ENCODE data around the gene PNLIPRP2.

The PNLIPRP2 gene

DNA sequence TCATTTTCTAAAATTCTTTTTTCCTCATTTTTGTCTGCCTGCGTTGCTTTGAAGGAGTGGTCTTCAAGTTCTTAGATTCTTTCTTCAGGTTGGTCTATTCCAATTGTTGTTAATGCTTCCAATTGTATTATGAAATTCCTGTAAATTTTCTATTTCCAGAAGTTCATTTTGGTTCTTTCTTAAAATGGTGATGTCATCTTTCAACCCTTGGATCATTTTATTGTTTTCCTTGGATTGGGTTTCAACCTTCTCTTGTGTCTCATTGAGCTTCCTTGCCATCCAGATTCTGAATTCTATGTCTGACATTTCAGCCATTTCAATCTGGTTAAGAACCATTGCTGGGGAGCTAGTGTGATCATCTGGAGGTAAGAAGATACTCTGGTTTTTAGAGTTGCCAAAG, 33.1 kb downstream of the PNLIPRP2 start:
- no peak for DNase-seq
- Mint-ChIP-seq H3K27ac (no peak overlapping the region), H3K36me3 (ENCODE audit: low read depth) (no peaks in the 10 kb centered on the region), H3K4me3 (no peak overlapping the region), H3K27me3 (ENCODE audit: low read depth, poor library complexity) (peaks cover 13% of the 10 kb centered on the region), H3K4me1 (peaks cover 4% of the 10 kb centered on the region), H3K9me3 (peaks cover 34% of the 10 kb centered on the region)
- TF ChIP-seq, protein P1, sequence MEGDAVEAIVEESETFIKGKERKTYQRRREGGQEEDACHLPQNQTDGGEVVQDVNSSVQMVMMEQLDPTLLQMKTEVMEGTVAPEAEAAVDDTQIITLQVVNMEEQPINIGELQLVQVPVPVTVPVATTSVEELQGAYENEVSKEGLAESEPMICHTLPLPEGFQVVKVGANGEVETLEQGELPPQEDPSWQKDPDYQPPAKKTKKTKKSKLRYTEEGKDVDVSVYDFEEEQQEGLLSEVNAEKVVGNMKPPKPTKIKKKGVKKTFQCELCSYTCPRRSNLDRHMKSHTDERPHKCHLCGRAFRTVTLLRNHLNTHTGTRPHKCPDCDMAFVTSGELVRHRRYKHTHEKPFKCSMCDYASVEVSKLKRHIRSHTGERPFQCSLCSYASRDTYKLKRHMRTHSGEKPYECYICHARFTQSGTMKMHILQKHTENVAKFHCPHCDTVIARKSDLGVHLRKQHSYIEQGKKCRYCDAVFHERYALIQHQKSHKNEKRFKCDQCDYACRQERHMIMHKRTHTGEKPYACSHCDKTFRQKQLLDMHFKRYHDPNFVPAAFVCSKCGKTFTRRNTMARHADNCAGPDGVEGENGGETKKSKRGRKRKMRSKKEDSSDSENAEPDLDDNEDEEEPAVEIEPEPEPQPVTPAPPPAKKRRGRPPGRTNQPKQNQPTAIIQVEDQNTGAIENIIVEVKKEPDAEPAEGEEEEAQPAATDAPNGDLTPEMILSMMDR (IDR thresholded peaks at IDR 0.05) = no peak

DNA sequence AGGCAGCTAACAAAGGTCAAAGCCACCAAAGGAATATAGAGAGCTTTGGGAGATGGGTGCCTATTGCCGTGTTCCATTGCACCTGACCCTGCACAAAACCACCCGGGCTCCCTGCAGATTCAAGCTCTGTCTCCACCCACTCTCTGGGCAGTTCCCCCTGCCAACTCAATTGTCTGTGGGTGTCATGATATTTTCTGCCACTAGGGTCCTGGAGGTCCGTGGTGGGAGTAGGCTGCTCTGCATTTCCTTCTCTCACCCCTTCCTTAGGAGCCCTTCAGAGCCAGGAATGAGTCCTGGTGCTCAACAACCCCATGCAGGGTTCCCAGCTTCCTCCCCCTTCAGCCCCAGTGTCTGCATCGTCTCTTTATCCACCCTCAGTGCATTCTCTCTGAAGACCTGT, 34.1 kb downstream of the PNLIPRP2 start:
- DNase-seq = no peak
- TF ChIP-seq, protein P1 (IDR thresholded peaks at IDR 0.05) = peak; percentile 35
- peaks cover 25% of the 10 kb centered on the region for H3K9me3 Mint-ChIP-seq
- no peak overlapping the region for H3K4me3 Mint-ChIP-seq
- H3K27me3 Mint-ChIP-seq (ENCODE audit: low read depth, poor library complexity) = peaks cover 13% of the 10 kb centered on the region
- H3K36me3 Mint-ChIP-seq (ENCODE audit: low read depth) = no peaks in the 10 kb centered on the region
- peaks cover 4% of the 10 kb centered on the region for H3K4me1 Mint-ChIP-seq
- no peak overlapping the region for H3K27ac Mint-ChIP-seq

DNA sequence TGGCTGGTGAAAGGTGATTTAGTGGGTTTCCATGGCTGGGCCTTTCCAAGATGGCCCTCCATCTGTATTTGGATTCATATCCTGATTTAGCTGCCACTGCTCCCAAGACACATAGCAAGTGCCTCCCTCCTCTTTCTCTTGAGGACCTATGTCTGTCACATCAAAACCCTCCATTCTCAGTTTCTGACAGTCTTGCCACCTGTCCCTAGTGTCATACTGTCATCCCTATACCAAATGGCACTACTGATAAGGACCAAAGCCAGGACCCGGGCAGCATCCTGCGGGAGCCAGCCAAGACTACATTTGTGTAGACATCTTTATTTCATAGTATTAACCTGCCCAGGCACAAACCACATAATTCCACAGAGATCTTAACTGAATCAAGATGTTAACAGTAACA, 34.8 kb downstream of the PNLIPRP2 start:
- peaks cover 17% of the 10 kb centered on the region for H3K9me3 Mint-ChIP-seq
- TF ChIP-seq, protein P1 (IDR thresholded peaks at IDR 0.05) = no peak
- no peak for DNase-seq
- H3K4me1 Mint-ChIP-seq = peaks cover 6% of the 10 kb centered on the region
- no peak overlapping the region for H3K4me3 Mint-ChIP-seq
- H3K27ac Mint-ChIP-seq = no peak overlapping the region
- H3K27me3 Mint-ChIP-seq (ENCODE audit: low read depth, poor library complexity) = peaks cover 13% of the 10 kb centered on the region
- H3K36me3 Mint-ChIP-seq (ENCODE audit: low read depth) = no peaks in the 10 kb centered on the region

DNA sequence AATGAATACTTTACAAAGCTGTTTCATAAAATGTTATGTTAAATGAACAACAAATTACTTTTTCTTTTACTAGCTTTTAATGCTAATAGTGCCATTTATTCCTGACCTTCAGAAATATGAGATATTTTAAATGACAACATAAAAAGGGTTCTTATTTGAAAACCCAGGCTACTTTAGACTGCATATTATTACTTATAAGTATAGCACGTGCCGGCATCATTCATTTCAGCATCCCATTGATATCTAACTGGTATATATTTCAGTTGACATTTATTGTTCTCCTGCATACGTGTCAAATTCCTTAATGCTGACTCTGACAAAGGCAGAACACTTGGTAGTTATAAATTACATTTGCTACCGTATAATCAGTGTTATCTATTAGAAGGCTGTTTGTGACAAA, 35.3 kb downstream of the PNLIPRP2 start:
- Mint-ChIP-seq H3K36me3 (ENCODE audit: low read depth) (no peaks in the 10 kb centered on the region), H3K9me3 (peaks cover 12% of the 10 kb centered on the region), H3K4me3 (no peak overlapping the region), H3K4me1 (peaks cover 11% of the 10 kb centered on the region), H3K27me3 (ENCODE audit: low read depth, poor library complexity) (peaks cover 8% of the 10 kb centered on the region), H3K27ac (no peak overlapping the region)
- no peak for DNase-seq
- TF ChIP-seq, protein P1 (IDR thresholded peaks at IDR 0.05) = no peak

DNA sequence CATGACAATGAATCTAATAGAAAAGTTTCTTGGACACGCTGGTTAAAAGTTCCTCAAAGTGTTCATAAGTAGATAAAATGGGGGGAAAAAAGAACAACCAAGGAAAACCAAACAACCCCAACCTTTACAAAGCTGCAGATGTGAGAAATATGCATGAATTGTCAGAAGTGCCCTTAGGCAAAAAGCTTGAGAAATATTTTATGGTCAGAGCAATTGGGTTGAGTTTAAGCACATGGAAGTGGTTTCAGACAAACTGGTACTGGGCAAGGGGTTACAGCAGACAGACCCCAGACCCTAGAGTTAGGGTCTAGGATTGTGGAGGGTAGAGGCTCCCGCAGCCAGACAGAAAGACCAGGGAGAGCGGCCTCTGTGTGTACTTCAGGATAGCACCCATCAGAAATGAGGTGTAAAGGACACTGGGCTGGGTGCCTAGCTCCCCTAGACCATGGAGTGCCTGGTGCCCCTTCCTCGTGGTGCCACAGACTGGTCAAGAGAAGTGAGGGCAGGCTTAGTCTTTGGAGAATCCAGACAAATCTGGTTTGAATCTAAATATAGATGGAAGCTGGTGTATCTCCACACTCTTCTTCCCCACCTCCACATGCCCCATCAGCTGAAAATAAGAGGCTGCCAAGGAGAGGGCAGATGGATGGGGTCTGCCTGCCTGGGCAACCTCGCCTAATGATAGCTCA, 37.3 kb downstream of the PNLIPRP2 start:
- Mint-ChIP-seq H3K9me3 (no peaks in the 10 kb centered on the region), H3K36me3 (ENCODE audit: low read depth) (no peaks in the 10 kb centered on the region), H3K27me3 (ENCODE audit: low read depth, poor library complexity) (no peaks in the 10 kb centered on the region), H3K27ac (no peak overlapping the region), H3K4me1 (peaks cover 11% of the 10 kb centered on the region), H3K4me3 (no peak overlapping the region)
- DNase-seq = no peak
- TF ChIP-seq, protein P1 (IDR thresholded peaks at IDR 0.05) = no peak

DNA sequence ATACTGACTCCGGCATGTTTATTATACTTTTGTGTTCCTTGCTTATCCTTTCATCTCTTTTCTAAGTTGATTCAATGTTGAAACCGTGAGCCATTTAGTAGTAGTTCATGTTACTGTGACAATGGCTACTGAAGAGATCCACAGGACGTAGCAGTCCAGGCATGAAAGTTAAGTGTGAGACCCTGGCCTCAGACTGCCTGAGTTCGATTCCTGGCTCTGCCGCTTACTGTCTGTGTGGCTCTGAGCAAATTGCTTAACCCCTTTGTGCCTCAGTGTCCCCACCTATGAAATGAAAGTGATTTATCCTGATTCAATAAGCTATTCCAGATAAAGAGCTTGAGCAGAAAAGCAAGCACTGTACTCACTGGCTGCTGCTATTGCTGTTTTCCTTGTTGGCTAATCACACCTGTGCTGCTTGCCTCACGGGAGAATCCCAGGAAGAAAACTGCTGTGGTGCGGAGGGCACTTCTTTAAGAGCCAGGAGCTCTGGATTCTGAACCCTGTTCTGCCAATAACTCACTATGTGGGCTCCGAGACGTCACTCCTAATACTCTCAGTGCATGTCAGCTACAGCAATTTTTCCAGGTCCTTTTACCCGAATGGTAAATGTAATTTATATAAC, 38.4 kb downstream of the PNLIPRP2 start:
- TF ChIP-seq, protein P1 (IDR thresholded peaks at IDR 0.05) = no peak
- Mint-ChIP-seq H3K4me3 (no peak overlapping the region), H3K36me3 (ENCODE audit: low read depth) (no peaks in the 10 kb centered on the region), H3K27me3 (ENCODE audit: low read depth, poor library complexity) (peaks cover 4% of the 10 kb centered on the region), H3K27ac (no peak overlapping the region), H3K4me1 (peaks cover 8% of the 10 kb centered on the region), H3K9me3 (no peaks in the 10 kb centered on the region)
- no peak for DNase-seq
